ENCODE data around the gene AKIRIN2. TPM values are rescaled to one million over a fixed set of nuclear protein-coding genes. Genes with fewer than 3 reads are reported as not detected.
A peak's percentile ranks its signal among the peaks of the same experiment; 100 is the strongest.
"Not testable (repeated sequence)": the region's sequence is repeated elsewhere in the genome, so short reads cannot be mapped to it uniquely, and the experiment has no call there.

AKIRIN2 gene
- total RNA-seq, 1 experiment from 2014 or later, result 28.3 TPM

DNA sequence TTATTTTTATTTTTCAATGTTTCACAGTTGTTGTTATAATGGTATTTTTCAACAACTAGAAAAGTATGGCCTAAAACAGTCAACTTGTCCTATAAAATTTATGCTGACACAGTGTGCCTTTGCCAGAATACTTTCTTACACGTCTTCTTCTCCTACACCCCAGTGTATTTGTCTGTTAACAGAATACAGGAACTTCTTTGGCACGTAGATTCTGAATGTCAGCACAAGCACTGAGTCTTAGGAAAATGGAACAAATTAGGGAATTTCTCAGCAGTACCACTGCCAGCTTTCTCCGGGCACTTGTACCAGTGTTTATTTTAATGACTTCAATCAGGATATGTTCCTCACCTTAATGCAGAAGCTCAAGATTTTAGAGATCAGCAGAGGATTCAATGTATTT, 26.7 kb upstream of the AKIRIN2 start:
- no peaks in the 10 kb centered on the region for H3K9me3 ChIP-seq (replicated peaks)
- H3K36me3 ChIP-seq, result no peaks in the 10 kb centered on the region
- H3K4me1 ChIP-seq (replicated peaks), result peaks cover 14% of the 10 kb centered on the region
- no peak overlapping the region for H3K4me3 ChIP-seq
- H3K27ac ChIP-seq, result no peak overlapping the region
- H3K27me3 ChIP-seq (replicated peaks), result no peaks in the 10 kb centered on the region
- DNase-seq (ENCODE audit: low read depth in 1 of 2, low spot score in 2 of 2), result no peak

DNA sequence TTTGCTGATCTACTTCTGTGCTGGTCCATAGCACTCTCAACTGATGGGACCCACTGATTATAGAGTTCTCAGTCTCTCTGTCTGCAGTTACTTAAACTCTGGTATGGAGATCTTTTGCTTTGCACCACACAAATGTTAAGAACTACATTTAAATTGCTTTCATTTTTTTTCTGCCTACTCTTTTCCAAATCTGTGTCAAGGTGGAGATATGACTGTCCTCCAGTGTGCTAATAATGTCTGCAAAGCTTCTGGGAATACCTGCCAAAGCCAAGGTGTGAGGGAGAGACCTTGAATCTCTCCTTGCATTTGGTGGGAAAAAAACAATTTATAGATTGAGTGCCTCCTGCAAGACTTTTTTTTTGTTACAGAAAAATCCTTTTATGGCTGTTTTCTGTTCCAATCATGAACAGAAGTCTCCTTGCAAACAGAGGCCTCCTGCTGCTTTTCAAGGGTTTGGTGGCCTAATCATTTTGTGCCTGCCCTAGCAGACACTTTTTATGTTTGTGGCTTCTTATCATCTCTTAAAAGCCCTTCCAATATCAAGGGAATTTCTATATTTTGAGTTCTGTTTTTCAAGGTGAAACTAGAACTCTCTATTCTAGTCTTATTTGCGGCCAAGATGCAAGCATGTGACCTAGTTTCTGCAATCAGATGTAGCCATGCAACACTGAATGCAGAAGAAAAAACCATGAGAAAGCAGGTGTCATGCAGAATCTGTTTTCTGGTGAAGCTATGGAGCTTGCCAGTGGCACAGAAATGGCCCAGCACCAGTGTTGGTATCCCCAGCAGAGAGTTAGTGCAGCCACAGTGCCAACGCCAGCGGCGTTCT, 23.2 kb upstream of the AKIRIN2 start:
- H3K9me3 ChIP-seq (replicated peaks), result no peaks in the 10 kb centered on the region
- H3K27ac ChIP-seq, result no peak overlapping the region
- no peak for DNase-seq (ENCODE audit: low read depth in 1 of 2, low spot score in 2 of 2)

DNA sequence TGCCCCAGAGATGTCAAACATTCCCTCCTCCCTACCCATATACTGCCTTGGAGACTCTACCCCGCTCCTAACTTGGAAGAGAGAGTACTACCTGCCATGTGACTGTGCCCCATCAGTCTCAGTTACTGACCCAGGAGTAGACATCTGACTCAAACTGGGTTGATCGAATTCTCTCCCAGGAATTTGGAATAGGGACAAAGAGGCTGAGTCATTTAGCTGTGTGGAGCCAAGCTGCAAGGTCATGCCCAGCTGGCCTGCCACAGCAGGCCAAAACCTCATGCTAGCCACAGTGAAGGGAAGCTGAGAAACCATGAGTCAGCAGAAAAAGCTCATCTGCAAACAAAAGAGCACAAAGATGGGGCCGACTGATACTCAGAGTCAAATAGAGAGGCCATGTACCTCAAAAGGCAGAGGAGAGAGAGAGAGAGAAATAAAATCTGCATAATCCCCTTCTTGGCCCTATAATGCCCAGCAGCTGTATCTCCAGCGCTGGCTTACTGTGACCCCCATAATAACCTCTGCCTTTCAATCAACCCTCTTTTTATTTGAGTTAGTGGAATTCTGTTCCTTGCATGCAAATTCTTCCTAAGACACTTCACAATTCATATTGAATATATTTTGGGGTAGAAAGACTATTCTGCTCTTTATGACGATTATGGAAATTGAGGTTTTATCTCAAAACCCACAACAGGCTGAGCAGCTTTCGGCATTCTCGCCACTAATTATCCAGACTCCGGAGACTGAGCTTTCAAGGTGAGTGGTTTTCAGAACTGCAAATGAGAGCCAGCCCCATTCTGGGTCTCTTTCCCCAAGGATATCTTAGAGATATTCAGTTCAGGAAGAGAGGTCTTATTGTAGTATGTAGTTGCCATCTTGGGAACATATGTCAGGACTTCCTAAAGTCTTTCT, 21.4 kb upstream of the AKIRIN2 start:
- Histone ChIP-seq H3K36me3 (no peaks in the 10 kb centered on the region), H3K4me1 (replicated peaks) (peaks cover 19% of the 10 kb centered on the region), H3K9me3 (replicated peaks) (no peaks in the 10 kb centered on the region), H3K27ac (peak overlapping the region; percentile 64), H3K27me3 (replicated peaks) (no peaks in the 10 kb centered on the region), H3K4me3 (no peak overlapping the region)
- DNase-seq (ENCODE audit: low read depth in 1 of 2, low spot score in 2 of 2), result peak; percentile 84 to 89

More for the DNA sequence above, 23.2 kb upstream of the AKIRIN2 start:
- H3K4me3 ChIP-seq, result no peak overlapping the region
- H3K36me3 ChIP-seq, result no peaks in the 10 kb centered on the region
- peaks cover 19% of the 10 kb centered on the region for H3K4me1 ChIP-seq (replicated peaks)
- H3K27me3 ChIP-seq (replicated peaks), result no peaks in the 10 kb centered on the region

DNA sequence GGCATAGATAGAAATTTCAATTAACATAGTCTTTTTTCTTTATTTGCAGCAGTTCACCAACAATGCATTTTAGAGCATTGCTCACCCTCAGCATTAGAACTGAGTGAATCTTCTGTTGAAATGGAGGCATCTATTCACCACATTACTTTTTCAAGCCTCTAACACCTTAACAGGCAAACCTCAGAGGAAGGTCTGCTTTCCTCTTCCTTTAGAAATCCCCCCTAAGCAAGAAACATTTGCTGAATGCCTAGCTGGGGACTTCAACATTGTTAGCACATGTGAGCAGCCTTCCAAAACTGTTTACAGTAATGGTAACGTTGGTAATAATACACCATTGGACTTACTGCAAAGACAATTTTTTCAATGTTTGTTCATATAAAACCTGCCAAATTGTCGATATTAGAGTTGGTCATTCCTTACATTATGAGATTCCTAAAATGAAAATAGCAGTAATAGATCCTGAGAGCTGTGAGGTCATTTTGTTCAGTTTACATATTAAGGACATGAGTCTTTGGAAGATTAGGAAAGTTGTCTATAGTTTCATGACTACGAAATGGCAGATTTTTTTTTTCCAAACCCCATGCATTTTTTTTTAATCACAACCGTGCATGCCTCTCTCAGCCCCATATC, 20.6 kb upstream of the AKIRIN2 start:
- no peak for DNase-seq (ENCODE audit: low read depth in 1 of 2, low spot score in 2 of 2)
- Histone ChIP-seq H3K27me3 (replicated peaks) (no peaks in the 10 kb centered on the region), H3K27ac (peak overlapping the region; percentile 64), H3K9me3 (replicated peaks) (no peaks in the 10 kb centered on the region), H3K4me3 (no peak overlapping the region), H3K36me3 (no peaks in the 10 kb centered on the region), H3K4me1 (replicated peaks) (peaks cover 19% of the 10 kb centered on the region)

DNA sequence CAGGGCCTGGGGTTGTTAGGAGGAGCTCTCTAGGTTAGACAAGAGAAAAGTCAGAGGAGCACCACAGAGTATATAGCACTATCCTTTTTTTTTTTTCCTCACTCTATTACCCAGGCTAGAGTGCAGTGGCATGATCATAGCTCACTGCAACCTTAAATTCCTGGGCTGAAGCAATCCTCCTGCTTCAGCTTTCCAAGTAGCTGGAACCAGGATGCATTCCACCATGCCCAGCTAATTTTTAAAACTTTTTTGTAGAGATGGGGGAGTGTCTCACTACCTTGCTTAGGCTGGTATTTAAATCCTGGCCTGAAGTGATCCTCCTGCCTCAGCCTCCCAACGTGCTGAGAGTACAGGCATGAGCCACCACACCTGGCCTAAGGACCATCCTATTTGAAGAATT, 19.3 kb upstream of the AKIRIN2 start:
- H3K9me3 ChIP-seq (replicated peaks), result no peaks in the 10 kb centered on the region
- H3K27me3 ChIP-seq (replicated peaks), result no peaks in the 10 kb centered on the region
- H3K4me3 ChIP-seq, result no peak overlapping the region
- DNase-seq (ENCODE audit: low read depth in 1 of 2, low spot score in 2 of 2), result no peak
- H3K27ac ChIP-seq, result no peak overlapping the region
- peaks cover 19% of the 10 kb centered on the region for H3K4me1 ChIP-seq (replicated peaks)
- H3K36me3 ChIP-seq, result no peaks in the 10 kb centered on the region

DNA sequence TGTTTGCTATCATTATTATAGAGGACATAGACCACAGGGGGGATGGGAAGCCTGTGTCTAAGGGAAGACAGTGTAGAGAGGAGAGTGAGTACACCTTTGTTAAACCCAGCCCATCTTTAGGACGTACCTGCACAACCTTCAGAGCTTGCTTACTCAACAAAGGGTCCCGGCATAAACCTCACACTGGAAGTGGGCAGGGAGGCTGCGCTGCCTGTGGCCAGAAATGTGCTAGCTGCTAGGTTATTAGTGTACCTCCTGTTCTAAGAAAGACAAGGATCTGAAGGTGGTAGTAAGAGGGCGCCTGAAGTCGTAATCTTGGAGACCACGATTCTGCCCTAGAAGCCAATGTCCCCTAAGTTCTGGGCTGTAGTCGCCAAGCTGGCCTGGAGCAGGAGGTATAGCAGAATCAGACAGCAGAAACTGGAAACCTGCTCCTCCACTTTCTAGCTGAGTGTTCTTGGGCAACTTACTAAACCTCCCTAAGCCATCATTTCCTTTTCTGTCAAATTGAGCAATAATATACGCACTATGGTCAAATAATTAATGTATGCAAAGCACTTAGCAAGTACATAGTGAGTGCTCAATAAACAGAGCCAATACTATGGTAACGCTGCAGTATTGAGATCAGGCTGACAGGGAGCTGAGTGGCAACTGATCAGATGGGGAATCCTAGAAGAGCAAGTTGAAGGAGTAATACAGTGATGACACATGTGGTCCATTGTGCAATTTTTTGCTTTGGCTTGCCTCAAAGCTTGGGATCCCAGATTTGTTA, 16.8 kb upstream of the AKIRIN2 start:
- DNase-seq (ENCODE audit: low read depth in 1 of 2, low spot score in 2 of 2), result no peak
- no peaks in the 10 kb centered on the region for H3K9me3 ChIP-seq (replicated peaks)
- peaks cover 31% of the 10 kb centered on the region for H3K4me1 ChIP-seq (replicated peaks)
- H3K27ac ChIP-seq, result no peak overlapping the region
- H3K36me3 ChIP-seq, result no peaks in the 10 kb centered on the region
- no peak overlapping the region for H3K4me3 ChIP-seq
- no peaks in the 10 kb centered on the region for H3K27me3 ChIP-seq (replicated peaks)

DNA sequence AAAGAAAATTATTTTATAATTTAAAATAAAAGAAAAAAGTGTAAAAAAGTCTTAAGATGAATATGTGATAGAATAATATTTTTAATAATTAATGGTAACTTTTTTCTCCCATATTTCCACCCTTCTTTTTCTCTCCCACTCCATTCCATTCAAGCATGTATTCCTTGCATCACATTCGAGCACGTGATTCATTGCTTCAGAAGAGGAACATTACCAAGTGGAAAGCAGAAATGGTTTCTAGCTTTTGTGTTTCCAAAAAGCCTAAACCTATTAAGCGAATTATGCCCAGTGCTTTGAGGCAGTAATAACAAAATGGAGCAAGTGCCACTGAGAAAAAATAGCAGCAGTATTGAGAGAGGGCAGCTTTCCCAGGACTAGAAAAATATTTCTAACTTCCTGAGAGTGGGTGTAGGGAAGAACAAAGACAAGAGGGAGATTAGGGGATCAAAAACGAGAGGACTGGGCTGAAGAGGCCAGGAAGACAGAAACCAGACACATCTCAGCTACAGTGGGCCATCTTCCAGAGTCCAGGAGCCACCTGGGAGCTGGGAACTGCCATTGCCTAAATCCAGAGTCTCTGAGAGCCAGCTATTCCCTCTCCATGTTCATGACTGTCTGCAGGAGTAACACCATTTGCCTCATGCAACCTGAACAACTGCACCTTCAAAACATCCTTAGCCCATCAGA, 15.0 kb upstream of the AKIRIN2 start:
- H3K27ac ChIP-seq, result no peak overlapping the region
- no peaks in the 10 kb centered on the region for H3K36me3 ChIP-seq
- no peaks in the 10 kb centered on the region for H3K9me3 ChIP-seq (replicated peaks)
- peaks cover 14% of the 10 kb centered on the region for H3K4me1 ChIP-seq (replicated peaks)
- H3K4me3 ChIP-seq, result no peak overlapping the region
- H3K27me3 ChIP-seq (replicated peaks), result no peaks in the 10 kb centered on the region
- DNase-seq (ENCODE audit: low read depth in 1 of 2, low spot score in 2 of 2), result no peak

DNA sequence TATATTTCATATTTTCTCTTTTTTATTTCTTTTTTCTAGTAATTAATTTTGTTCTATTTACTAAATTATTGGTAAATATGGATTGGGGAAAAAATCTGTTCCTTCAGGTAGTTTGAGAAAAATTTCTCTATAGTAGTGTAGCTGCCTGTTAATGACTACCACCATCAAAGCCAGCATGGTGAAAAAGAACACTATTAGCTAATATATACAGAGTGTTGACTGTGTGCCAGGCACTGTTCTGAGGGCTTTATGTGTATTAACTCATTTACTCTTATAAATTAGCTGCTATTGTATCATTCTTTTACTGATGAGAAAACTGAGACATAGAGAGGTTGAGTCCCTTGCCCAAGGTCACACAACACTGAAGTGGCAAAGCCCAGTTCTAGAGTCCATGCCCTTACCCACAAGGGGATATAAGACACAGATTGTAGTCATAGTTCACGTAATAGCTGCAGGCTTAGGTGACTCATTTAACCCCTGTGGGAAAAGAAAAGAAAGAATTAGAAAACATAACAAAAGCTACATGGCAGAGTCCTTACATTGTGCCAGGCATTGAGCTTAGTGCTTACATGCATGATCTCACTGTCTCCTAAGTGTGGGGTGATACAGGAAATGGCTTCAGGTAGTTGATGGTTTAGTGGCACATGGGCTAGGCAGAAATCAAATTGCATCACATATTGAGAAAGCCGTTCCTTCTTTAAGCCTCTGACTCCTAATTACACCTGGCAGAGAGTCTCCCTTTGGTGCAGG, 12.2 kb upstream of the AKIRIN2 start:
- peaks cover 14% of the 10 kb centered on the region for H3K4me1 ChIP-seq (replicated peaks)
- no peaks in the 10 kb centered on the region for H3K9me3 ChIP-seq (replicated peaks)
- H3K27ac ChIP-seq, result peak overlapping the region; percentile 44
- H3K36me3 ChIP-seq, result no peaks in the 10 kb centered on the region
- peak in 1 of 2 experiments; percentile 82 for DNase-seq (ENCODE audit: low read depth in 1 of 2, low spot score in 2 of 2)
- H3K27me3 ChIP-seq (replicated peaks), result no peaks in the 10 kb centered on the region
- H3K4me3 ChIP-seq, result no peak overlapping the region

DNA sequence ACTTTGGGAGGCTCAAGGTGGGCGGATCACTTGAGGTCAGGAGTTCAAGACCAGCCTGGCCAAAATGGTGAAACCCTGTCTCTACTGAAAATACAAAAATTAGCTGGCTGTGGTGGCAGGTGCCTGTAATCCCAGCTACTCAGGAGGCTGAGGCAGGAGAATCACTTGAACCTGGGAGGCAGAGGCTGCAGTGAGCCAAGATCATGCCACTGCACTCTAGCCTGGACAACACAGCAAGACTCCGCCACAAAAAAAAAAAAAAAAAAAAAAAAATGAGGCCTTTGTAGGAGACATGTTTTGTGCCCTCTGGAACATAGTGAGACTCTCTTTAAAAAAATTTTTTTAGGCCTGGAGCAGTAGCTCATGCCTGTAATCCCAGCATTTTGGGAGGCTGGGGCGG, 10.7 kb upstream of the AKIRIN2 start:
- not testable (repeated sequence) for H3K4me3 ChIP-seq; H3K9me3 ChIP-seq (replicated peaks); H3K27ac ChIP-seq; H3K36me3 ChIP-seq; H3K27me3 ChIP-seq (replicated peaks); DNase-seq (ENCODE audit: low read depth in 1 of 2, low spot score in 2 of 2)
- H3K4me1 ChIP-seq (replicated peaks), result peaks cover 14% of the 10 kb centered on the region

DNA sequence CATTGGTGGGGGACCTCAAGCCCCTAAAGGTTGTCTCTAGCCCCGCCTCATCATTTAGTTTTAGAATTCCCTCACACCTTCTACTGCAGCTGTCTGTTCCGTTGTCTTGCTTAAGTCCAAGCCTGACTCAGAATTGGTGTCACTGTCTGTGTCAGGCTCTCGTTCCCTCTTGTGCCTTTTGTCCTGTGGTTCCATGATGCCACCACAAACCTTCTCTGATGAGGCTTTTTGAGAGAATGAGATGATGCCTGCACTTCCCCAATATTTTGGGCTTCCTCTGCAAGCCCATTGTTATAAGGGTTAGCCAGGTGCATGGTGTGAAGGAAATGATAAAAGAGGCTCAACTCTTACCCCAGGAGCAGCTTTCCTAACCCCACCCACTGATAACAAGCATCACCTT, 8.1 kb upstream of the AKIRIN2 start:
- no peaks in the 10 kb centered on the region for H3K27me3 ChIP-seq (replicated peaks)
- H3K27ac ChIP-seq, result no peak overlapping the region
- no peak overlapping the region for H3K4me3 ChIP-seq
- no peaks in the 10 kb centered on the region for H3K36me3 ChIP-seq
- DNase-seq (ENCODE audit: low read depth in 1 of 2, low spot score in 2 of 2), result no peak
- H3K4me1 ChIP-seq (replicated peaks), result peaks cover 35% of the 10 kb centered on the region
- H3K9me3 ChIP-seq (replicated peaks), result no peaks in the 10 kb centered on the region

DNA sequence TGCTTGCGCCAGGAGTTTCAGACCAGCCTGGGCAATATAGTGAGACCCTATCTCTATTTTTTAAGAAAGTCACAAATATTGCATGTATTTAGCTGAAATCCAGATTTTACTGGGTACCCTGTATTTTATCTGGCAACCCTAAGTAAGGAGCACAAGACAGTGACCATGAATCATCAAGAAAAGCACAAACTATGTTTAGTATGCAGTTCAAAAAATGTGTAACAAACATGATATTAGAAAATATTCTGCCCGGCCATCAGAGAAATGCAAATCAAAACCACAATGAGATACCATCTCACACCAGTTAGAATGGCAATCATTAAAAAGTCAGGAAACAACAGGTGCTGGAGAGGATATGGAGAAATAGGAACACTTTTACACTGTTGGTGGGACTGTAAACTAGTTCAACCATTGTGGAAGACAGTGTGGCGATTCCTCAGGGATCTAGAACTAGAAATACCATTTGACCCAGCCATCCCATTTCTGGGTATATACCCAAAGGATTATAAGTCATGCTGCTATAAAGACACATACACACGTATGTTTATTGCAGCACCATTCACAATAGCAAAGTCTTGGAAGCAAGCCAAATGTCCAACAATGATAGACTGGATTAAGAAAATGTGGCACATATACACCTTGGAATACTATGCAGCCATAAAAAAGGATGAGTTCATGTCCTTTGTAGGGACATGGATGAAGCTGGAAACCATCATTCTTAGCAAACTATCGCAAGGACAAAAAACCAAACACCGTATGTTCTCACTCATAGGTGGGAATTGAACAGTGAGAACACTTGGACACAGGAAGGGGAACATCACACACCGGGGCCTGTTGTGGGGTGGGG, 6.8 kb upstream of the AKIRIN2 start:
- not testable (repeated sequence) for H3K27ac ChIP-seq; DNase-seq (ENCODE audit: low read depth in 1 of 2, low spot score in 2 of 2); H3K36me3 ChIP-seq

More for the DNA sequence above, 6.8 kb upstream of the AKIRIN2 start:
- H3K27me3 ChIP-seq (replicated peaks); H3K9me3 ChIP-seq (replicated peaks); H3K4me3 ChIP-seq: not testable (repeated sequence)
- peaks cover 29% of the 10 kb centered on the region for H3K4me1 ChIP-seq (replicated peaks)
